Panc1 (cell line): ENCODE measurements around the gene FILIP1L. TPM values are rescaled to one million over a fixed set of nuclear protein-coding genes. Genes with fewer than 3 reads are reported as not detected.

ENCODE experiments used
- ATAC-seq: fragments of 200-7000 bp; cut with Tn5 transposase; 2 replicates; pipeline ENCODE4 v1.9.1; 2020; ENCODE audit warnings: mild to moderate bottlenecking, moderate library complexity
- BruUV-seq: library from RNA; stranded (reverse); fragments of 400-500 nt; replicated peaks from 2 replicates; lab custom pipeline; 2021; lab: Mats Ljungman, UMichigan
- CTCF ChIA-PET: fragments of 300-600 bp; sonication (Branson Sonifier 250); formaldehyde crosslinking; loops from one replicate; lab custom pipeline; 2022; ENCODE audit warnings: antibody characterized with exemption; lab: Charles Lee
- POLR2A ChIA-PET: fragments of 300-600 bp; sonication (Branson Sonifier 250); formaldehyde crosslinking; loops from one replicate; lab custom pipeline; 2022; ENCODE audit warnings: antibody characterized with exemption; lab: Charles Lee
- DNase-seq: peaks from one replicate; pipeline ENCODE4 v3.0.0-alpha.2; 2010; ENCODE audit warnings: low read depth, low spot score
- H3K27ac ChIP-seq: 2 replicates; pipeline ENCODE4 v1.5.1; 2011; ENCODE audit warnings: mild to moderate bottlenecking, low read length, inconsistent platforms
- H3K27me3 ChIP-seq: fragments of 200-500 bp; sonication (Bioruptor generic); 2 replicates; pipeline ENCODE4 v1.6.0; 2014; ENCODE audit warnings: low read length, inconsistent platforms; ENCODE audit not compliant: control insufficient read depth, insufficient read depth
- H3K36me3 ChIP-seq: fragments of 200-500 bp; sonication (Bioruptor generic); 2 replicates; pipeline ENCODE4 v1.5.1; 2014; ENCODE audit warnings: inconsistent platforms, mild to moderate bottlenecking, low read length, moderate library complexity; ENCODE audit not compliant: control insufficient read depth, insufficient read depth
- H3K4me1 ChIP-seq: 2 replicates; pipeline ENCODE4 v1.5.1; 2011; ENCODE audit warnings: inconsistent platforms, mild to moderate bottlenecking, low read length, moderate library complexity; ENCODE audit not compliant: control insufficient read depth, insufficient read depth
- H3K4me3 ChIP-seq, 2 experiments: 2 replicates each; pipeline ENCODE4 v1.5.1; 2011 to 2012; ENCODE audit warnings: low read depth in 2 of 2, low read length in 2 of 2, mild to moderate bottlenecking in 2 of 2, inconsistent platforms in 1 of 2, moderate library complexity in 1 of 2
- H3K9me3 ChIP-seq: fragments of 200-500 bp; sonication (Bioruptor generic); 2 replicates; pipeline ENCODE4 v1.5.1; 2014; ENCODE audit warnings: low read depth, mild to moderate bottlenecking, inconsistent platforms, low read length, moderate library complexity; ENCODE audit not compliant: control insufficient read depth, insufficient read depth
- POLR2AphosphoS5 ChIP-seq: IDR thresholded peaks from 2 replicates; pipeline ENCODE4 v1.6.1; 2012; ENCODE audit warnings: mild to moderate bottlenecking, low read depth, low read length, moderate library complexity
- SIN3A ChIP-seq: IDR thresholded peaks from 2 replicates; pipeline ENCODE4 v1.6.1; 2012; ENCODE audit warnings: low read depth, mild to moderate bottlenecking, low read length, moderate library complexity, borderline replicate concordance; ENCODE audit not compliant: insufficient read depth
- TCF7L2 ChIP-seq: IDR thresholded peaks from 2 replicates; pipeline ENCODE4 v1.6.1; 2011; ENCODE audit warnings: mild to moderate bottlenecking, low read depth, low read length, inconsistent platforms
- in situ Hi-C: cut with HindIII; loops from 2 replicates; pipeline ENCODE4 v1.10.0; 2016; ENCODE audit warnings: low sequenced_read_pairs, low pct_unique_long_range_greater_than_20kb
- intact Hi-C: fragments of 100-400 bp; cut with micrococcal nuclease; formaldehyde crosslinking; loops from one replicate; pipeline ENCODE4 v1.10.0; 2022; ENCODE audit not compliant: unreplicated experiment
- total RNA-seq: library from RNA; stranded (reverse); gene quantifications from one replicate; pipeline ENCODE4 v1.2.1, GENCODE V29; 2021; ENCODE audit not compliant: unreplicated experiment
- TF ChIP-seq, protein P1 (sequence below): fragments of 450-650 bp; IDR thresholded peaks from 2 replicates; pipeline ENCODE4 v1.5.1; 2017; ENCODE audit warnings: mild to moderate bottlenecking
- TF ChIP-seq, protein P2 (sequence below), 2 experiments: IDR thresholded peaks; 2 replicates each; pipeline ENCODE4 v1.6.1; 2011 to 2012; ENCODE audit warnings: low read depth in 2 of 2, control low read depth in 1 of 2, low read length in 1 of 2, mild to moderate bottlenecking in 1 of 2, moderate library complexity in 1 of 2; ENCODE audit not compliant: insufficient read depth in 1 of 2

FILIP1L gene
- total RNA-seq, 1 experiment from 2014 or later, result 3.2 TPM

DNA sequence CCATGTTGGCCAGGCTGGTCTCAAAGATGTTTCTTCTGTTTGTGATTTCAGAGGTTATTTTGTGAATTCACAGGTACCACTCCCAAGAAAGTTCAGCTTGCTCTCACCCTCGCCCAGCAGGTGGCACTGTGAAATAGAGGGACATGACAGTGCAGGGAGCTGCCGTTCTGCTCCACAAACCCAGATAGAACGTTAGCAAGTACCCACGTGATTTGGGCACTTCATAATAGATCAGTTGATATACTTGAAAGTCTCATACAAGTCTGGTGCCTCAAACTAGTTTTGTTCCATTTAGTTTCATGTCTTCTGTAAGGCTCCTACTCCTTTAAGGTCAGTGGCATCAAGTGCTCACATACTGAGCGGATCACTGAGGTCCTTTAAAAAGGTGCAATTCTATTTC is 45.5 kb downstream of the FILIP1L start:
- CTCF ChIA-PET, result interaction anchor here (0.9 to 1.2 kb wide), 3 partner anchors 185 to 640 kb away, joined by 3 to 14 read pairs (median 3); no protein-coding TSS in a partner anchor
- Histone ChIP-seq H3K9me3 (no peaks in the 10 kb centered on the region), H3K27me3 (no peaks in the 10 kb centered on the region), H3K36me3 (no peaks in the 10 kb centered on the region), H3K27ac (no peak overlapping the region), H3K4me1 (no peaks in the 10 kb centered on the region), H3K4me3 (no peak overlapping the region)
- POLR2A ChIA-PET, result no interaction called here
- no TSS peak for BruUV-seq
- DNase-seq (no peak), ATAC-seq (peak; percentile 89)
- in situ Hi-C loops, result no loop called here
- intact Hi-C loops, result no loop called here
- TF ChIP-seq SIN3A (no peak), TCF7L2 (no peak), POLR2AphosphoS5 (no peak)
- TF ChIP-seq, protein P1, sequence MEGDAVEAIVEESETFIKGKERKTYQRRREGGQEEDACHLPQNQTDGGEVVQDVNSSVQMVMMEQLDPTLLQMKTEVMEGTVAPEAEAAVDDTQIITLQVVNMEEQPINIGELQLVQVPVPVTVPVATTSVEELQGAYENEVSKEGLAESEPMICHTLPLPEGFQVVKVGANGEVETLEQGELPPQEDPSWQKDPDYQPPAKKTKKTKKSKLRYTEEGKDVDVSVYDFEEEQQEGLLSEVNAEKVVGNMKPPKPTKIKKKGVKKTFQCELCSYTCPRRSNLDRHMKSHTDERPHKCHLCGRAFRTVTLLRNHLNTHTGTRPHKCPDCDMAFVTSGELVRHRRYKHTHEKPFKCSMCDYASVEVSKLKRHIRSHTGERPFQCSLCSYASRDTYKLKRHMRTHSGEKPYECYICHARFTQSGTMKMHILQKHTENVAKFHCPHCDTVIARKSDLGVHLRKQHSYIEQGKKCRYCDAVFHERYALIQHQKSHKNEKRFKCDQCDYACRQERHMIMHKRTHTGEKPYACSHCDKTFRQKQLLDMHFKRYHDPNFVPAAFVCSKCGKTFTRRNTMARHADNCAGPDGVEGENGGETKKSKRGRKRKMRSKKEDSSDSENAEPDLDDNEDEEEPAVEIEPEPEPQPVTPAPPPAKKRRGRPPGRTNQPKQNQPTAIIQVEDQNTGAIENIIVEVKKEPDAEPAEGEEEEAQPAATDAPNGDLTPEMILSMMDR, result peak; percentile 85
- TF ChIP-seq, protein P2, sequence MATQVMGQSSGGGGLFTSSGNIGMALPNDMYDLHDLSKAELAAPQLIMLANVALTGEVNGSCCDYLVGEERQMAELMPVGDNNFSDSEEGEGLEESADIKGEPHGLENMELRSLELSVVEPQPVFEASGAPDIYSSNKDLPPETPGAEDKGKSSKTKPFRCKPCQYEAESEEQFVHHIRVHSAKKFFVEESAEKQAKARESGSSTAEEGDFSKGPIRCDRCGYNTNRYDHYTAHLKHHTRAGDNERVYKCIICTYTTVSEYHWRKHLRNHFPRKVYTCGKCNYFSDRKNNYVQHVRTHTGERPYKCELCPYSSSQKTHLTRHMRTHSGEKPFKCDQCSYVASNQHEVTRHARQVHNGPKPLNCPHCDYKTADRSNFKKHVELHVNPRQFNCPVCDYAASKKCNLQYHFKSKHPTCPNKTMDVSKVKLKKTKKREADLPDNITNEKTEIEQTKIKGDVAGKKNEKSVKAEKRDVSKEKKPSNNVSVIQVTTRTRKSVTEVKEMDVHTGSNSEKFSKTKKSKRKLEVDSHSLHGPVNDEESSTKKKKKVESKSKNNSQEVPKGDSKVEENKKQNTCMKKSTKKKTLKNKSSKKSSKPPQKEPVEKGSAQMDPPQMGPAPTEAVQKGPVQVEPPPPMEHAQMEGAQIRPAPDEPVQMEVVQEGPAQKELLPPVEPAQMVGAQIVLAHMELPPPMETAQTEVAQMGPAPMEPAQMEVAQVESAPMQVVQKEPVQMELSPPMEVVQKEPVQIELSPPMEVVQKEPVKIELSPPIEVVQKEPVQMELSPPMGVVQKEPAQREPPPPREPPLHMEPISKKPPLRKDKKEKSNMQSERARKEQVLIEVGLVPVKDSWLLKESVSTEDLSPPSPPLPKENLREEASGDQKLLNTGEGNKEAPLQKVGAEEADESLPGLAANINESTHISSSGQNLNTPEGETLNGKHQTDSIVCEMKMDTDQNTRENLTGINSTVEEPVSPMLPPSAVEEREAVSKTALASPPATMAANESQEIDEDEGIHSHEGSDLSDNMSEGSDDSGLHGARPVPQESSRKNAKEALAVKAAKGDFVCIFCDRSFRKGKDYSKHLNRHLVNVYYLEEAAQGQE (IDR thresholded peaks at IDR 0.05; ENCODE audit: insufficient read depth in 1 of 2, low read depth in 2 of 2, low read length in 1 of 2), result no peak

DNA sequence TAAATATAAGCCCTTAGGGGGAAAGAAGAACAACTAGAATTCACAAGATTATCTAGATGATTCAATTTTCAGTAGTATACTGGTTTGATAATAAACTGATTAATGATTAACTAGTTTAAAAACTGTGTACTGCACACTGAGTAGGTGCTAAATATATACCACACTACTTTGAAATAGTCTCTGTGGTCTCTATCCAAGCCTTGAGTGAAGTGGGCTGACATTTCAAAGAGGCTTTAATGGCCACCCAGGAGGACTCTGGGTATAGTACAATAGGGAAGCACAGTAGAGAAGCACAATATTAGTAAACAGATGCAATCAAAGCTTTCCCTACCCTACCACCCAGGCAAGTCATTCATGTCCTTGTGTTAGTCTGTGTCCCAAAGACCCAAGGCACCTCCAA is 46.7 kb downstream of the FILIP1L start:
- POLR2A ChIA-PET, result no interaction called here
- no peak overlapping the region for H3K4me3 ChIP-seq
- in situ Hi-C loops (no loop called here), intact Hi-C loops (loop anchor here (1.0 kb wide), 1 partner anchor 187 kb away; no protein-coding TSS in a partner anchor)
- CTCF ChIA-PET, result no interaction called here
- TF ChIP-seq, protein P1, result no peak
- TF ChIP-seq SIN3A, result no peak
- no peaks in the 10 kb centered on the region for H3K27me3 ChIP-seq
- H3K36me3 ChIP-seq, result no peaks in the 10 kb centered on the region
- H3K9me3 ChIP-seq, result no peaks in the 10 kb centered on the region
- no TSS peak for BruUV-seq
- H3K4me1 ChIP-seq, result no peaks in the 10 kb centered on the region
- no peak overlapping the region for H3K27ac ChIP-seq
- DNase-seq (no peak), ATAC-seq (no peak)
